Myocyte (in vitro differentiated cells): ENCODE measurements around the gene C9orf78. TPM values are rescaled to one million over a fixed set of nuclear protein-coding genes. Genes with fewer than 3 reads are reported as not detected.
A peak's percentile ranks its signal among the peaks of the same experiment; 100 is the strongest.

ENCODE experiments used
- DNase-seq: peaks from one replicate; pipeline ENCODE4 v3.0.0-alpha.2; 2012; ENCODE audit warnings: low read depth
- polyA plus RNA-seq: library from polyadenylated mRNA; unstranded; fragments of >200 nt; gene quantifications from one replicate; pipeline ENCODE4 v1.2.1, GENCODE V29; 2012; ENCODE audit warnings: missing spikeins
- total RNA-seq: library from RNA; depleted of rRNA; stranded (reverse); fragments of >200 nt; gene quantifications from 2 replicates; pipeline ENCODE4 v1.2.3, GENCODE V29; 2014

C9orf78 gene, protein sequence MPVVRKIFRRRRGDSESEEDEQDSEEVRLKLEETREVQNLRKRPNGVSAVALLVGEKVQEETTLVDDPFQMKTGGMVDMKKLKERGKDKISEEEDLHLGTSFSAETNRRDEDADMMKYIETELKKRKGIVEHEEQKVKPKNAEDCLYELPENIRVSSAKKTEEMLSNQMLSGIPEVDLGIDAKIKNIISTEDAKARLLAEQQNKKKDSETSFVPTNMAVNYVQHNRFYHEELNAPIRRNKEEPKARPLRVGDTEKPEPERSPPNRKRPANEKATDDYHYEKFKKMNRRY
- 48.0 and 76.9 TPM in 2 replicates for total RNA-seq
- 57.7 TPM for polyA plus RNA-seq

DNA sequence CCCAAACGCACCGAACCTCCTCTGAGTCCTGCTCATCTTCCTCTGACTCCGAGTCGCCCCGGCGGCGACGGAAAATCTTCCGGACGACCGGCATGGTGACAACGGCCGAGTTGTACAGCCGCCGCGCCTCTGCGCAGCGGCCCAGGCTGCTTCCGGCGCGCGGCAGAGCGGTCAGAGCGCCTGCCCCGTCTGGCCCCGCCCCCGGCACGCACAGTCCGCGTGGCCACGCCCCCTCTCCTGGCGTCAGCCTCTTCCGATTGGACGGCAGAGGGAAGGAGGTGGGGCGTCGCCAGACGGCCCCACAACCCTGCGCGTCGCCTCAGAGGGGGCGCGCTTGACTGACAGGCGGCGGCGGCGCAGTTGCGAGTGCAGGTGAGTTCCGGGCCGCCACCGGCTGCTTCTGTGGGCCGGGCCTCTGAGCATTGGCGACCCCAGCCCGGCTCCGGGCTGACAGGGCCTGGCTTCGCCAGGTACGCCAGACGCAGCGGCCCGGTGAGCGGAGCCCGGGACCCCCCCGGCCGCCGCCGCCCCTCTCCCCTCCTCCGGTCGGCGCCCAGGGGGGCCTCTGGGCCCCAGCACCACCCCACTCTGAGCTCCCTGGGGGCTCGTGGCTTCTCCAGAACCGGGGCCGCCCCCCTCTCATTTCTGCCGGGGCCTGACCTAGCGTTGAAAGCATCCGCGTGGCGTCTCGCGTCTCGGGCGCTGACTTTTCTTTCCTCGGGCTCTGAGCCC is at the start of gene C9orf78, which contains the start of gene USP20:
TSS of gene C9orf78 (minus strand) at position 148 of the 732 bp plus-strand sequence. CDS start at position 94, 54 bp downstream.
TSS of gene USP20 (plus strand) at position 331 of the 732 bp plus-strand sequence. CDS start 17,098 bp downstream, outside the sequence.
- DNase-seq, result peak; percentile 97

DNA sequence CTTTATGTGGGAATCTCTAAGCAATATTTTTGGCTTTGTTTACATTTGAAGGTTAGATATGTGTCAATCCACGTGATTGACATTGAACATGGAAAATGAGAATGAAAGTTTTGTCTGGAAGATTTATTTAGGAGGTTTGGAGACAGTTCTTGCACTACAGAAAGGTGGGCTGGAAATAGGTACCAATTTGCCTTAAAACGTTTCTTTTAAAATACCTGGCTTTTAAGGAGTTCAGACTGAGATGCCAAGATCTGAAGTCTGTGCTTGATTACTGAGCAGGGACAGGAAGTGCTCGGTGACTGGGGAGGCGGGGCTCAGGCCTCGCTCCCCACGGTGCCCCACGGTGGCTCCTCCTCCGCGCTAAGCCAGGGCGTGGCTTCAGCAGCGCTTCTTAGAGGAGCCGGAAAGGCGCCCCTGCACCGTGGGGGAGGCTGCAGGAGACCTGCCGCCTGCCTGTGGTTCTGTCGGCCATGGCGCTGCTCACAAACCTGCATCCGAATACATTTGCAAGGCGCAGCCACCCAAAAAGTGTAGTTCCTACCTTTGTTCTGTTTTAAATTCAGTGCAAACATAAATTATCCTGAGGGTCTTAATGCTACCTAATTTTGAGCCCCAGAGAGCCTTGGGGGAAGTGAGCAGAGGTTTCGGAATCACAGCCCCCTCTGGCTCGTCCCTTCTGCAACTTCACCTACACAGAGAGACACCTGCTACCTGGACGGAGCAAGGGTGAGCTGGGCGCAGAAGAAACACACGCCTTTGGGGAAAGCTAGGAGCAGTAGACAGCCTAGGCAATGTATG is 49.3 kb upstream of the C9orf78 start:
- DNase-seq, result peak; percentile 50

DNA sequence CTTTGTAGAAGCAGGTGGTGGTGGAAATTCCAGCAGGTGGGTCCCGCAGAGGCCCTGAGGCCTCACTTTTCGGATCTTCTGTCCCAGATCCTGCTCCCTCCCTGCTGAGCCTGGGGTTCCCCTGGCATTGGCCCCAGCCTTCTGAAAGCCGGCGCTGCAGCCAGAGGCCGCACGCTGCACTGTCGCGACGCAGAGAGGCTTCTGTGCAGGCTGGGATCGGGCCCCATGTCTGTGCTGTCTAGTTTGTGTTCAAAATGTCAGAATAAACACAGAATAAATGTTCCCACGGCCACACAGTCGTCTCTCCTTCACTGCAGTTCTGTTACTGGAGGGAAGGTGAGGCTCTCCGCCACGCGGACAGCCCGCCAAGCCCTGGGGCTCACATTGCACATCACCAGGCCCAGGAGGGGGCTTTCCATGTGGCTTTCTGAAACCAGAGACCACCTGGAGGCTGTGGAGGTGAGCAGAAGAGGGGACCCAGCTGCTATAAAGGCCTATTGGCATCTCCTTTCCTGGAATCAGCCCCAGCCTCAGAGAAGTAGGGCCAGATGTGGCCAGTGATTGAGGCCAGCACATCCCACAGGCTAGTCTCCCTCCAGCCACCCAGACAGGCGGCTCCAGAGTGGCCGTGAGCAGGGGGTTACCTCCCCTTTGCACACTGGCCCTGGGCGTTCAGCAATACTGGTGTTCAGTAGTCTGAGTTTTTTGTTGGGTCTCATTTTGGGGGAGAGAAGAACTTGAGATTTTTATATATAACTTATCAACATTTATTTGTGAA is 46.7 kb upstream of the C9orf78 start:
- DNase-seq, result no peak

DNA sequence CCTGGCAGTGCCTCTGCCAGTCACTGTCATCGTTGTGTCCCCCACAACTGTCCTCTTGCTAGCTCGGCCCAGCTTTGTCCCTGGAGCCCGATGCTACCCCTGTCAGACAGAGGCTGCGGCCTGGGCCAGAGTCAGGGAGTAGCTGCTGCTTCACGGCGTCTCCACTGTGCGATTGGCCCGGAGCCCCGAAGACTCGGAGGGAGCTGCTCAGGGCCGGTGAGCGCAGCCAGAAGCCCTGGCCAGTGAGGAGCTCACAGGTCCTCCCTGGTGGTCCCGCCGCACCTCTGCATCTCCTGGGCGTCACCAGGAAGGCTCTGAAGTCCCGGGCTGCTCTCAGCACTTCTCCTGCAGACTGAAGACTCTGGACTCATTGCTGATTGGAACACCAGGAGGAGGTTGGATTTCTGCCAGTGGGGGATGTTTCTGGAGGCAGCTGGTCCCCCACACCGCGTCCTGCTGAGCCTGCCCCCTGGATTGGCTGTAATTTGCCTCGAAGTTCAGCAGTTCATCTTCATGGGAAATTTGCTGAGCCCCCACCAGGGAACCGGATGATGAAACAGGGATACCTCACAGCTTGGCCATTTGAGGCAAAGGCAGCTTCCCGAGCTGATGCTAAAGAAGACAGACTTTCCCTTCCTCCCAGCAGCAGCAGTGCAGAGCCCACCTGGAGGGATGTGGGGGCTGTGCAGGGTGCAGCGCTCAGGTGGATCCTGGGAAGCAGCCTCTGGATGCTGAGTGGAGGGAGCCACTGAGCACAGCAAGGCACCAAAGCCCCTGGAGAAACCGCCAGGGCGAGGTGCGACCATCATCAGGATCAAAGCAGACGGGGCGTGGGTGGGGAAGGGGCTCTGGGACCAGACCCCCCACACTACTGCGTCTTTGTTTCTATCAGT is 45.8 kb upstream of the C9orf78 start:
- DNase-seq, result no peak

DNA sequence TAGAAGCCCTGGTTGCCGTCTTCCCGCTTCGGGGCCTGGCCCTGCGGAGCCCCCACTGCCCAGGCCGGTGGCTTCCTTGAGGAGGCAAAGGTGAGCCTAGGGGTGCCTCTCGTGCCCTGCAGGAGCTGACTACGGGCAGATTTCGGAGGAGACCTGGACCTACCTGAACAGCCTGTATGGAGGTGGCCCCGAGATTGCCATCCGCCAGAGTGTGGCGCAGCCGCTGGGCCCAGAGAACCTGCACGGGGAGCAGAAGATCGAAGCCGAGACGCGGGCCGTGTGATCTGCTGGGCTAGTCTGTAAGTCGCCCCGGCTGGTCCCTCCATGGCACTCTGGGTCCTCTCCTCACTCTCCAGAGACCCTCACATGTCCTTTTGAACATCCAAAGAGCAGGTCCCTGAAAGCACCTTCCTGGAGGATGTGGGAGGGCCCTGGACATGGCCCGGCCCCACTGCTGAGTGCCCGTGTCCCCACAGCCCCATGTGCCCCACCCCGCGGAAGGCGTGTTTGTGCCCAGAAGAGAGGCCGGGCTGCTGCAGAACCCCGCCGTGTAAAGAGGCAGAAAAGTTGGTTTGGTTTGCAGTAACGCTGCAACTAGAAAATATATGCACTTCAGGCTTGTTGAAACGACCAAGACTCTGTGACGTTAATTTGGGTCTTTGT is 45.0 kb upstream of the C9orf78 start:
- DNase-seq, result no peak

DNA sequence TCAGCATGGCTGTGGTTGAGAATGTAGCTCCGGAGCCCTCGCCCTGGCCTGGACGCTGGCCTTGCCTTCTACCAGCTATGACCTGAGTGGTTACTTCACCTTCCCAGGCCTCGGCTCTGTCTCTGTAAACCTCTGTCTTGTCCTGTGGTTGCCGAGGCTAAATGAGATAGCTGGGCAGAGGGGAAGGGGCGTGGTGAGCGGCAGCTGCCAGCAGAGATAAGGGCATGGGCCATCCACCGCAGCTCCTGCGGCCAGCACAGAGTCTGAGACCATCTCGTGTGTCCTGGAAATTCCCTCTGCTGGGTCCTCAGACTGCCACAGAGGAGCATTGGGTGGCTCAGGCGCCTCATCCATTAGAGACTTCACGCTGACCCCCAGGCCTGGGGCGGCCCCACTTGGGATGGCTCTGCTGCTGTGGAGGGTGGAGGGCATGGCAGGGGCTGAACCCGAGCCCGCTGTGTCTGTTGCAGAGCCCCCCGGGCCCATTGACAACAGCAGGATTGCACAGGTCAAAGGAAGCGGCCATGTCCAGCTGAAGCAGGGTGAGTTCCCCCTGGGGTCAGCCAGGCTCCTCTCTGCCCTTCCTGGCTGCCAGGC is 44.1 kb upstream of the C9orf78 start:
- peak; percentile 57 for DNase-seq

DNA sequence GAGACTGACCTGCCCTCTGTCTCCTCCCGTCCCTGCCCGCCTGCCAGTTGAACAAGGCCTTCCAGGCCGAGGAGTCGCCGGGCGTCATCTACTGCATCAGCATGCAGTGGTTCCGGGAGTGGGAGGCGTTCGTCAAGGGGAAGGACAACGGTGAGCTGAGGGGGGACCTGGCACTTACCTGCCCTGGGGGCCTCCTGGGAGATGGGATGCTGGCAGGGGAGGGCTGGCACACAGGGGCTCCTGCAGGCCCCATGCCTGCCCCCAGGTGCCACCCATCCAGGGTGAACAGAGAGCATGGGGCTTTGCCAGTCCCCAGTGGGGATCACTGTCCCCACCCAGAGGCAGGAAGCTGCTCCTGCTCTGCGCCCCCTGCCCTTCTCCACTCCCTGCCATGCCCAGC is 43.2 kb upstream of the C9orf78 start:
- no peak for DNase-seq

DNA sequence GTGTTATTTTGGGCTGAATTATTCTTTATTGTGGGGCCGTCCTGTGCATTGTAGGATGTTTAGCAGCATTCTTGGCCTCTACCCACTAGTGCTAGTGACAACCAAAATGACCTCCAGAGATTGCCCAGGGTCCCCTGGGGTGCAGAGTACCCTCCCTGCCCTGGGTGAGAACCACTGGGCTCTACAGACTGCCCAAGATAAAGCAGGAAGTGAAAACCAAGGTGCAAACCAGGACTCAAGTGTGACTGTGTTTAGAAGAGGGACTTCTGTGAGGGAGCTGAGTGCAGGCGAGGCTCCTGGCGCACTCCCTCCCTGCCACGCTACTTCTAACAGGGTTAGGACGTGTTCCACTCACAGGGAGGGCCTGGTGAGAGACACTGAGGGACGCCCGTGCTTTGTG is 41.7 kb upstream of the C9orf78 start:
- no peak for DNase-seq

DNA sequence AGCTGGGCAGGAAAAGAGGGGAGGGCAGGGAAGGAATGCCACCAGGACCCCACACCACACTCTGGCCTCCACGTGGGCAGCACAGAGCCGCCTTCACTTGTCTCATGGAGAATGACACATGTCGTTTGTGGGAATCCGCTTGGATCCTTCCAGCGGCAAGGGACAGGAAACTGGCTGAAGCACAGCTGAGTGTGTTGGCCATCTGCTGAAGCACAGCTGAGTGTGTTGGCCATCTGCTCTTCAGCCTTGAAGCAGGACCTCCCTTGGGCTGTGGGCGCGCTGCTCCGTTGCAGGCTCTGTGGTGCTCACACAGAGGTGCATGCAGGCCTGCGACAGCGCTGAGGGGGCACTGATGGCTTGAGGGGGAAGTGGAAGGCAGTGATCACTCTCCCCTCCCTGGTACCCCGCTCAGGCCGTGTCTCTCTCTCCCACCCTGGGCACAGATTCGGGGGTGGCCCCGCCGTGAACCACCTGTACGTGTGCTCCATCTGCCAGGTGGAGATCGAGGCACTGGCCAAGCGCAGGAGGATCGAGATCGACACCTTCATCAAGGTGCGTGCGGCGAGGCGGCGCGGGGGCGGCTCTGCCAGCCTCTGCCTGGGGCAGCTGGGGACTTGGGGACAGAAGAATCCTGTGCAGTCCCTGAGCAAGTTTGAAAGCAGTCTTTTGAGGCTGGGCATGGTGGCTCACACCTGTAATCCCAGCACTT is 40.8 kb upstream of the C9orf78 start:
- DNase-seq, result peak; percentile 91

DNA sequence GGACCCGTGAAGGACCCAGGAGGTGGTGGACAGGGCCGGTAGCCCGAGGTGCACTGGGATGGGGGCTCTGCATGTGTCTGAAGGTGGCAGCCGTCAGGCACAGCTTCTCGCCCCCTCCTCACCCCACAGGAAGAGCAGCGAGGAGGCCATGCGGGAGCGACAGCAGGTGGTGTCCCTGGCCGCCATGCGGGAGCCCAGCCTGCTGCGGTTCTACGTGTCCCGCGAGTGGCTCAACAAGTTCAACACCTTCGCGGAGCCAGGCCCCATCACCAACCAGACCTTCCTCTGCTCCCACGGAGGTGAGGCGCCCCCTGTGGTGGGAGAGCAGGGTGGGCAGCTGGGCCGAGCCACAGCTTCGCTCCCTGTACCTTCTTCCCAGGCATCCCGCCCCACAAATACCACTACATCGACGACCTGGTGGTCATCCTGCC is 40.1 kb upstream of the C9orf78 start:
- no peak for DNase-seq

DNA sequence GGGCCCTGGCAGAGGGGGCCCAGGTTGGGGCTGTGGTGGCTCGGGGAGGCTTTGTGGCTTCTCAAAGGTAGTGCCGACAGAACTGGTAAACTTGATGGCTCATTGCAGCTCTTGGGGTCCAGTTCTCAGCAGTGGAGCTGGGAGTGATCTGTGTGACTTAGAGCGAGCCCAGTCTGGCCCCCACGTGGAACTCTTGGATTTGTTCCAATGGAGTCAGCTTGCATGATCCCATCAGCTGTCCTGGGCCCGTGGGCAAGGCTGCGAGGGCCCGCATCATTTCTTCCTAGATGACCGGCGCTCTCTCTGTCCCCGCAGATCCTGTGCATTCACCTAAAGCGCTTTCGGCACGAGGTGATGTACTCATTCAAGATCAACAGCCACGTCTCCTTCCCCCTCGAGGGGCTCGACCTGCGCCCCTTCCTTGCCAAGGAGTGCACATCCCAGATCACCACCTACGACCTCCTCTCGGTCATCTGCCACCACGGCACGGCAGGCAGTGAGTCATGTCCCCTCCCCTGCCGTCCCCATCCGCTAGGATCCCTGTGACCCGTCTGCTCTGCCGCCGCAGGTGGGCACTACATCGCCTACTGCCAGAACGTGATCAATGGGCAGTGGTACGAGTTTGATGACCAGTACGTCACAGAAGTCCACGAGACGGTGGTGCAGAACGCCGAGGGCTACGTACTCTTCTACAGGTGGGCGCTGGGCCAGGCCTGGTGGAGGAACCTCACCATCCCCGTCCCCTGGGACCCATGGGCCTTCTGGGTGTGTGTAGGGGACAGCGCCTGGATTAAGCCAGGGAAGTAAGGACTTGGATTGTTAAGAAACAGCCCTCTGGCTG is 39.4 kb upstream of the C9orf78 start:
- no peak for DNase-seq

DNA sequence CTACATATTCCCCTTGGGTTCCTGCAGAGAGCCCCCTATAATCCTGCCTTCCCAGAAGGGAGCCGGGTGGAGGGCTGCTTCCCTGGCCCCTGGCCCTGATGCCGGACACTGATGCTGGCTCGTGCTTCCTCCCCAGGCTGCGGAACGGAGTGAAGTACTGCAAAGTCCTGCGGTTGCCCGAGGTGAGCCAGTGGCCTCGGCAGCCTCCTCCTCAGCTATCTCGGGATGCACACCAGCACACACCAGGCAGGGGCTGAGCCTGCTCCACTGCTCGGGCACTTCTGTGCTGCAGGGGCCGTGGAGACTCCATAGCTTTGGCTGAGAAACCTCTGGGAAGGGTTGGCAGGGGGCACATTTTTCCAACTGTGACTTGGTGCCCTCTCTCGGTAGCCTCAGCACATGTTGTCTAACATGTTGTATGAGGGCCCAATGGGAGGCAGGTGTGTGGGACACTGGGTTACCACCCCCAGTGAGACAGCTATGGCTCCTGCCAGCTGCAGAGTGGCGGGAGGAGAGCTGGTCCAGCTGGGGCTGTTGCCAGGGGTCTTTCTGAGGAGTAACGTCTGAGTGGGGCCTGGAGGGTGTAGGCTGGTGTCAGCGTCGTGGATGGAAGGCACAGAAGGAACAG is 38.6 kb upstream of the C9orf78 start:
- no peak for DNase-seq

DNA sequence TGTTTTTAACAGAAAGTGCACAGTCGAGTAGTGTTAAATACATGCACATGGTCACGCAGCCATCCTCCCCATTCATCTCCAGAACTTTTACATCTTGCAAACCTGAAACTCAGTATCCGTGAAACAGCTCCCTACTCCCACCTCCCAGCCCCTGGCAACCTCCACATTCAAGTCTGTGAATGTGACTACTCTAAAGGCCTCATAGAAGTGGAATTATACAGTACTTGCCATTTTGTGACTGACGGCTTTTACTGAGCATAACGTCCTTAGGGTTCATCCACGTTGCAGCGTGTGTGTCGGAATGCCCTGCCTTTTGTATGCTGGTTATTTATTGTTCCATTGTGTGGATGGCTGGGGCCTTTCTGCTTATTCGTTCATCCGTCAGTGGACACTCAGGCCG is 36.0 kb upstream of the C9orf78 start:
- no peak for DNase-seq

DNA sequence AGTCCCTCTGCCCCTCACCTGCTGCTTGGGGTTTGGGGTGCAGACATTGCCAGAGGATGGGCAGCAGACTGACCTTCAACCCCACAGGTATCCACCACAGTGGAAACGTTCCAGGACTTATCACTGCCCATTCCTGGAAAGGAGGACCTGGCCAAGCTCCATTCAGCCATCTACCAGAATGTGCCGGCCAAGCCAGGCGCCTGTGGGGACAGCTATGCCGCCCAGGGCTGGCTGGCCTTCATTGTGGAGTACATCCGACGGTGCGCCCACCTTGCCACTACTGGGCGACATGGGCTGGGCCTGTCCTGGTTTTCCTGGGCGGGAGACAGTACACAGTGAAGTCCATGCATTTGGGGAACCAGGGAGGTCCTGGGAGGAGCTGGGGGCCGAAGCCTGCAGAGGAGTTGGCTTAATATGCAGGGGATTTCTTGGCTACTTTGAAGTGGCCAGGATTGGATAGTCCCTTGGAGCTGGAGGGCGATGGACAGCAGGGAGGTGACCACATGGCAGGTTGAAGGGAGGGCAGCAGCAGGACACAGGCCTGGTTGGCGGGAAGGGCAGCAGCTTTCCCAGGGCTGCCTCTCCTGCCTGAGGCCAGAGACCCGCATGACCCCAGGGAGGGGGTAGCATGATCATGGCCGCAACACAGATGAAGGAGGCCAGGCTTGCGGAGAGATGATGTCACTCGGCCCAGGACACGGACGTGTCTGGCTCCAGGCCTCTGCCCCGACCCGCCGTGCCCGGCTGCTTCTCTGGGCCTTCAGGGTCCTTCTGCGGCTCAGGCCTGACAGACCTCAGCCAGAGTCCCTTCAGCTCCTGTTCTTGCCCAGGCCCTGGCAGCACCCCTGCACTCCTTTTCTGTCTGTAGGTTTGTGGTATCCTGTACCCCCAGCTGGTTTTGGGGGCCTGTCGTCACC is 34.8 kb upstream of the C9orf78 start:
- no peak for DNase-seq

DNA sequence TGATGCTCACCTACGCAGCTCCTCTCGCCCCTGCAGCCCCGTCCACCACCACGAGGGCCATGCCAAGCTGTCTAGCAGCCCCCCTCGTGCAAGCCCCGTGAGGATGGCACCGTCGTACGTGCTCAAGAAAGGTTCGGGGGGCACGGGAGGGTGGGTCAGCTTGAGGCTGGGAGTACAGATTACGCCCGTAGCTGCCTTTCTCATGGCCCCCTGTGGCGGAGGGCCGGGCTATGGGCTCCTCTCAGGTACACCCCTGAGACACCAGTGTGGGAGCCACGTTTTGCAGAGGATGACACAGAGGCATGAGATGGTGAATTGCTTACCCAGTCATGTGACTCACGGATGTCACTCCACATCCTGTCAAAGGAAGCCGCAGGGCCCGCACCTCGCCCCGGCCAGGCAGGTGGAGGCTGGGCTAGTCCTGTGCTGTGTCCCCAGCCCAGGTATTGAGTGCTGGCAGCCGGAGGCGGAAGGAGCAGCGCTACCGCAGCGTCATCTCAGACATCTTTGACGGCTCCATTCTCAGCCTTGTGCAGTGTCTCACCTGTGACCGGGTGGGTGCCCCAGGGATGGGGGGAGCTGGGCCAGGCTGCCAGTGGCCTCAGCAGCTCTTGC is 33.9 kb upstream of the C9orf78 start:
- no peak for DNase-seq
